ENCODE data around the gene ABCA12. TPM values are rescaled to one million over a fixed set of nuclear protein-coding genes. Genes with fewer than 3 reads are reported as not detected.

Gene ABCA12
- polyA plus RNA-seq, 2 donors: 0.55 to 1.0 TPM

- no peak overlapping the region for H3K4me3 ChIP-seq (ENCODE audit: low read depth in 1 of 2, low read length in 2 of 2)
- H3K27ac ChIP-seq (ENCODE audit: low read depth in 2 of 2, low read length in 1 of 2): no peak overlapping the region
- H3K4me1 ChIP-seq (ENCODE audit: control insufficient read depth in 2 of 2, insufficient read depth in 2 of 2, low read length in 1 of 2): peaks cover 0 to 2% of the 10 kb centered on the region in 2 donors
- no peaks in the 10 kb centered on the region for H3K27me3 ChIP-seq (ENCODE audit: control insufficient read depth in 1 of 2, insufficient read depth in 2 of 2, low read length in 2 of 2)
- 80 to 88% methylated on average over 2 of the region's 2 CpGs for WGBS, 2 donors
- no peaks in the 10 kb centered on the region for H3K36me3 ChIP-seq (ENCODE audit: control insufficient read depth in 2 of 2, insufficient read depth in 2 of 2, low read length in 1 of 2)
- H3K9me3 ChIP-seq (ENCODE audit: control insufficient read depth in 2 of 2, insufficient read depth in 1 of 2, low read depth in 1 of 2, low read length in 1 of 2): no peaks in the 10 kb centered on the region
Measured at GRCh38 chr2:215156453-215156852, 18.0 kb upstream of the ABCA12 start.

- WGBS, 2 donors: 87 to 93% methylated on average over 1 of the region's 1 CpG
Measured at GRCh38 chr2:215149894-215150293, 11.5 kb upstream of the ABCA12 start.

GRCh38 chr2:215149486-215149885, 11.1 kb upstream of the ABCA12 start:
- WGBS, 2 donors: 42 to 57% methylated on average over 1 of the region's 1 CpG
- no peak overlapping the region for H3K27ac ChIP-seq (ENCODE audit: low read depth in 2 of 2, low read length in 1 of 2)

More at GRCh38 chr2:215149894-215150293, 11.5 kb upstream of the ABCA12 start:
- Histone ChIP-seq H3K27me3 (ENCODE audit: control insufficient read depth in 1 of 2, insufficient read depth in 2 of 2, low read length in 2 of 2) (no peaks in the 10 kb centered on the region), H3K36me3 (ENCODE audit: control insufficient read depth in 2 of 2, insufficient read depth in 2 of 2, low read length in 1 of 2) (no peaks in the 10 kb centered on the region), H3K4me3 (ENCODE audit: low read depth in 1 of 2, low read length in 2 of 2) (no peak overlapping the region), H3K4me1 (ENCODE audit: control insufficient read depth in 2 of 2, insufficient read depth in 2 of 2, low read length in 1 of 2) (no peaks in the 10 kb centered on the region), H3K27ac (ENCODE audit: low read depth in 2 of 2, low read length in 1 of 2) (no peak overlapping the region), H3K9me3 (ENCODE audit: control insufficient read depth in 2 of 2, insufficient read depth in 1 of 2, low read depth in 1 of 2, low read length in 1 of 2) (no peaks in the 10 kb centered on the region)

GRCh38 chr2:215149060-215149459, 10.6 kb upstream of the ABCA12 start:
- Histone ChIP-seq H3K27ac (ENCODE audit: low read depth in 2 of 2, low read length in 1 of 2) (no peak overlapping the region), H3K4me1 (ENCODE audit: control insufficient read depth in 2 of 2, insufficient read depth in 2 of 2, low read length in 1 of 2) (no peaks in the 10 kb centered on the region), H3K36me3 (ENCODE audit: control insufficient read depth in 2 of 2, insufficient read depth in 2 of 2, low read length in 1 of 2) (no peaks in the 10 kb centered on the region), H3K27me3 (ENCODE audit: control insufficient read depth in 1 of 2, insufficient read depth in 2 of 2, low read length in 2 of 2) (no peaks in the 10 kb centered on the region), H3K9me3 (ENCODE audit: control insufficient read depth in 2 of 2, insufficient read depth in 1 of 2, low read depth in 1 of 2, low read length in 1 of 2) (no peaks in the 10 kb centered on the region), H3K4me3 (ENCODE audit: low read depth in 1 of 2, low read length in 2 of 2) (no peak overlapping the region)
- 74 to 77% methylated on average over 2 of the region's 2 CpGs for WGBS, 2 donors

More at GRCh38 chr2:215149486-215149885, 11.1 kb upstream of the ABCA12 start:
- no peaks in the 10 kb centered on the region for H3K27me3 ChIP-seq (ENCODE audit: control insufficient read depth in 1 of 2, insufficient read depth in 2 of 2, low read length in 2 of 2)
- H3K36me3 ChIP-seq (ENCODE audit: control insufficient read depth in 2 of 2, insufficient read depth in 2 of 2, low read length in 1 of 2): no peaks in the 10 kb centered on the region
- H3K4me1 ChIP-seq (ENCODE audit: control insufficient read depth in 2 of 2, insufficient read depth in 2 of 2, low read length in 1 of 2): no peaks in the 10 kb centered on the region
- H3K9me3 ChIP-seq (ENCODE audit: control insufficient read depth in 2 of 2, insufficient read depth in 1 of 2, low read depth in 1 of 2, low read length in 1 of 2): no peaks in the 10 kb centered on the region
- H3K4me3 ChIP-seq (ENCODE audit: low read depth in 1 of 2, low read length in 2 of 2): no peak overlapping the region

GRCh38 chr2:215145611-215146010, 7.2 kb upstream of the ABCA12 start:
- H3K27ac ChIP-seq (ENCODE audit: low read depth in 2 of 2, low read length in 1 of 2): no peak overlapping the region
- H3K4me3 ChIP-seq (ENCODE audit: low read depth in 1 of 2, low read length in 2 of 2): no peak overlapping the region
- no peaks in the 10 kb centered on the region for H3K27me3 ChIP-seq (ENCODE audit: control insufficient read depth in 1 of 2, insufficient read depth in 2 of 2, low read length in 2 of 2)
- H3K36me3 ChIP-seq (ENCODE audit: control insufficient read depth in 2 of 2, insufficient read depth in 2 of 2, low read length in 1 of 2): no peaks in the 10 kb centered on the region
- H3K4me1 ChIP-seq (ENCODE audit: control insufficient read depth in 2 of 2, insufficient read depth in 2 of 2, low read length in 1 of 2): no peaks in the 10 kb centered on the region
- no peaks in the 10 kb centered on the region for H3K9me3 ChIP-seq (ENCODE audit: control insufficient read depth in 2 of 2, insufficient read depth in 1 of 2, low read depth in 1 of 2, low read length in 1 of 2)
- WGBS, 2 donors: 52% methylated on average over 3 of the region's 3 CpGs

- Histone ChIP-seq H3K9me3 (ENCODE audit: control insufficient read depth in 2 of 2, insufficient read depth in 1 of 2, low read depth in 1 of 2, low read length in 1 of 2) (no peaks in the 10 kb centered on the region), H3K36me3 (ENCODE audit: control insufficient read depth in 2 of 2, insufficient read depth in 2 of 2, low read length in 1 of 2) (no peaks in the 10 kb centered on the region), H3K4me1 (ENCODE audit: control insufficient read depth in 2 of 2, insufficient read depth in 2 of 2, low read length in 1 of 2) (no peaks in the 10 kb centered on the region), H3K27ac (ENCODE audit: low read depth in 2 of 2, low read length in 1 of 2) (no peak overlapping the region), H3K27me3 (ENCODE audit: control insufficient read depth in 1 of 2, insufficient read depth in 2 of 2, low read length in 2 of 2) (no peaks in the 10 kb centered on the region), H3K4me3 (ENCODE audit: low read depth in 1 of 2, low read length in 2 of 2) (no peak overlapping the region)
- 78 to 85% methylated on average over 5 of the region's 5 CpGs for WGBS, 2 donors
Measured at GRCh38 chr2:215144106-215144875, 5.9 kb upstream of the ABCA12 start.

- H3K27ac ChIP-seq (ENCODE audit: low read depth in 2 of 2, low read length in 1 of 2): no peak overlapping the region
- no peaks in the 10 kb centered on the region for H3K36me3 ChIP-seq (ENCODE audit: control insufficient read depth in 2 of 2, insufficient read depth in 2 of 2, low read length in 1 of 2)
- H3K27me3 ChIP-seq (ENCODE audit: control insufficient read depth in 1 of 2, insufficient read depth in 2 of 2, low read length in 2 of 2): no peaks in the 10 kb centered on the region
- H3K4me1 ChIP-seq (ENCODE audit: control insufficient read depth in 2 of 2, insufficient read depth in 2 of 2, low read length in 1 of 2): no peaks in the 10 kb centered on the region
- H3K4me3 ChIP-seq (ENCODE audit: low read depth in 1 of 2, low read length in 2 of 2): no peak overlapping the region
- H3K9me3 ChIP-seq (ENCODE audit: control insufficient read depth in 2 of 2, insufficient read depth in 1 of 2, low read depth in 1 of 2, low read length in 1 of 2): no peaks in the 10 kb centered on the region
Measured at GRCh38 chr2:215143458-215143857, 5.0 kb upstream of the ABCA12 start.

- Histone ChIP-seq H3K27ac (ENCODE audit: low read depth in 2 of 2, low read length in 1 of 2) (no peak overlapping the region), H3K36me3 (ENCODE audit: control insufficient read depth in 2 of 2, insufficient read depth in 2 of 2, low read length in 1 of 2) (no peaks in the 10 kb centered on the region), H3K27me3 (ENCODE audit: control insufficient read depth in 1 of 2, insufficient read depth in 2 of 2, low read length in 2 of 2) (no peaks in the 10 kb centered on the region), H3K4me1 (ENCODE audit: control insufficient read depth in 2 of 2, insufficient read depth in 2 of 2, low read length in 1 of 2) (no peaks in the 10 kb centered on the region), H3K9me3 (ENCODE audit: control insufficient read depth in 2 of 2, insufficient read depth in 1 of 2, low read depth in 1 of 2, low read length in 1 of 2) (no peaks in the 10 kb centered on the region), H3K4me3 (ENCODE audit: low read depth in 1 of 2, low read length in 2 of 2) (no peak overlapping the region)
- WGBS, 2 donors: 93 to 96% methylated on average over 2 of the region's 2 CpGs
Measured at GRCh38 chr2:215141706-215142105, 3.3 kb upstream of the ABCA12 start.

- Histone ChIP-seq H3K4me1 (ENCODE audit: control insufficient read depth in 2 of 2, insufficient read depth in 2 of 2, low read length in 1 of 2) (no peaks in the 10 kb centered on the region), H3K36me3 (ENCODE audit: control insufficient read depth in 2 of 2, insufficient read depth in 2 of 2, low read length in 1 of 2) (no peaks in the 10 kb centered on the region), H3K9me3 (ENCODE audit: control insufficient read depth in 2 of 2, insufficient read depth in 1 of 2, low read depth in 1 of 2, low read length in 1 of 2) (no peaks in the 10 kb centered on the region), H3K27ac (ENCODE audit: low read depth in 2 of 2, low read length in 1 of 2) (peak overlapping the region in 1 of 2 donors; percentile 18), H3K27me3 (ENCODE audit: control insufficient read depth in 1 of 2, insufficient read depth in 2 of 2, low read length in 2 of 2) (no peaks in the 10 kb centered on the region), H3K4me3 (ENCODE audit: low read depth in 1 of 2, low read length in 2 of 2) (no peak overlapping the region)
- 51 to 55% methylated on average over 4 of the region's 4 CpGs for WGBS, 2 donors
Measured at GRCh38 chr2:215140166-215140707, 1.8 kb upstream of the ABCA12 start.

All from esophagus (tissue), 2 donors.